CD4-positive, alpha-beta T cell treated with Interferon alpha-2 for 1 hour (primary cell): Measurements from ENCODE around the gene UGT2B15.
"Not testable (repeated sequence)": the region's sequence is repeated elsewhere in the genome, so short reads cannot be mapped to it uniquely, and the experiment has no call there.

Experiments used
- DNase-seq, 2 donors: peaks; one replicate each; pipeline ENCODE4 v3.0.0-alpha.2; 2020 to 2022

Gene UGT2B15

DNA sequence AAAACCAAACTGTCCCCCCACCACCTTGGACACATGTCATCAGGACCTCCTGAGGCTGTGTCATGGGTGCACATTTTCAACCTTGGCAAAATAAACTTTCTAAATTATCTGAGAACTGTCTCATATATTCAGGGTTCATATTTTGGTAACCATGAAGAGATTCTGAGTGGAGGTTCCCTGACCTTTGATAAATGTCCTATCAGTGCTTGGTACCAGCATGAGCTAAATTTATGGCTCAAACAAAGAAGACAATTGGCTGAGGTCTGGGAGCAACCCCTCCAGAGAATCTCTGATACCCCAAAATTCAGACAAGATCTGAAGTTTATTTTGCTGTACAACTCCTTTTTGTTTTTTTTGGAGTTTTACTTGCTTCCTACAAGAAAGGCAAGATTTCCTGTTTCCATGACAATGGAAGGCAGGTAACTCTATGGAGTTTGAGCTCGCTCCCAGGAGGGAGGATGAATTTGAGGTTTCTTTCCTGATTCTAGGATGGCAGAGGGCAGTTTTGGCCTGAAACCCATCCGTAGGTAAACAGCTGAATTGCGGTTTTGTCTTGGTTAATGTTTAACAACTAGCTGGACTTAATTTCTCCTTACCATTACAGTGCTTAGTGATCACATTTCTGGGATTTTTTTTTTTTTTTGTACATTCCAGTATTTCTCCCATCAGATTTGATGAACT lies 14.5 kb downstream of the UGT2B15 start:
- DNase-seq, result no peak

DNA sequence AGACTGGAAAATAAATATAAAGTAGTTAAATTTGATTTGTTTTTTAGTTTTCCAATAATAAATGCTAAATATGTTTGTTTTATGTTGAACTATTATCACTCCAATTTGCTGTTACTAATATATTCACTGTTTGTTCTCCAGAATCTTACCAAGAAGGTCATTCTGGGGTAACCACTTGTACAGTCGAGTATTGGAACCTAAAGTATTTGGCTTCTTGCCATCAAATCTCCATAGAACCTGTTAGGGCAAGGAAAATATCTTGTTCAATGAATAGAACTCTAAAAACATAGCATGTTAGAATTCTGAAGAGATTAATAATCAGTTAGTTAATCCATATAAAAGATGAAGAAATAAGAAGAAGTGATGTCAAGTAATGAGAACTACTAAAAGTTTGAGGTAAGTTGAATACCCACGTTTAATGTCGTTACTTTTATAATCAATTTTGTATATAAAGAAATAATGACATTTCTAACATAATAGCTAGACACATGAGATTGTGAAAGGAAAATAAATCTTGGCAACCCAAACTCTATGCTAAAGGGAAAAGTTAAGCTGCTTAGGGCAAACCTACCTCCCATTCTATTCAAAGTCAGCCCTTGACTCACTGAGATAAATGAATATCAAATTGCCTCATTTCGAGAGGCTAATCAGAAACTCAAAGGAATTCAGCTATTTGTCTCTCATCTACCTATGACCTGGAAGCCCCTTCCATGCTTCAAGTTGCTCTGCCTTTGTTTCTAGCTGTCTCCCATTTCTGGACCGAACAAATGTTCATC lies 15.3 kb downstream of the UGT2B15 start:
- DNase-seq, result no peak

DNA sequence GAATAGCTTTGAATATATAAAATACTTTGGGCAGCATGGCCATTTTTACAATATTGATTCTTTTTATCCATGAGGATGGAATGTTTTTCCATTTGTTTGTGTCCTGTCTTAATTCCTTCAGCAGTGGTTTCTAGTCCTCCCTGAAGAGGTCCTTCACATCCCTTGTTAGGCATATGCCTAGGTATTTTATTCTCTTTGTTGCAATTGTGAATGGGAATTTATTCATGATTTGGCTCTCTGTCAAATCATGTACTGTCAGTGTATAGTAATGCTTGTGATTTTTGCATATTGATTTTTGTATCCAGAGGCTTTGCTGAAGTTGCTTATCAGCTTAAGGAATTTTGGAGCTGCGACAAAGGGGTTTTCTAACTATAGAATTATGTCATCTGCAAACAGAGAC lies 18.5 kb downstream of the UGT2B15 start:
- DNase-seq, result no peak

DNA sequence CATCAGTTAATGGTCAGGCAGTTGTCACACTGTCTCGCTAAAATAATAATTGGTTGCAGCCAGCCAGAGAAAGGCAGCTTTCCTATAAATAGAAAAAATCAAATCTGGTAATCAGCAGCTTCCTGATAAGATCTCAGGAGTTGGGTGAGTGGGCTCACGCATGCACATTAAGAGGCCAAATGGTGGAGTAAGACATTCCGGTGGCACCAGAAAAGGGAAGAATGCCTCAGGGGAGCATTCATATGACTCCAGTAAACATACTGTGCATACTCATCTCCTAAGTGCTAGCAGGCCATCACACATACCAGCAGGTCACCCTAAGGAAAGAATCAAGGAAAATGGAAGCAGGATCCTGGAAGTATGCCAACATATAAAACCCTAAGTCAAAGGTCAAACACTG lies 40.1 kb downstream of the UGT2B15 start:
- DNase-seq, result no peak

DNA sequence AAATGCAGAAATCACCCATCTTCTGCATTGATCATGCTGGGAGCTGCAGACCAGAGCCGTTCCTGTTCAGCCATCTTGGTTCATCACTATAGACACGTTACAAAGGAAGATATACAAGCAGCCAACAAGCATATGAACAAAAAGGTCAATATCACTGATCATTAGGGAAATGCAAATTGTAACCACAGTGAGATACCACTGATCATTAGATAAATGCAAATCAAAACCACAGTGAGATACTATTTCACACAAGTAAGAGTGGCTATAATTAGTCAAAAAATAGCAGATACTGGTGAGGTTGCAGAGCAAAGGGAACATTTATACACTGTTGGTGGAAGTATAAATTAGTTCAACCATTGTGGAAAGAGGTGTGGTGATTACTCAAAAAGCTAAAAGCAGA lies 47.7 kb downstream of the UGT2B15 start:
- DNase-seq, result not testable (repeated sequence)

DNA sequence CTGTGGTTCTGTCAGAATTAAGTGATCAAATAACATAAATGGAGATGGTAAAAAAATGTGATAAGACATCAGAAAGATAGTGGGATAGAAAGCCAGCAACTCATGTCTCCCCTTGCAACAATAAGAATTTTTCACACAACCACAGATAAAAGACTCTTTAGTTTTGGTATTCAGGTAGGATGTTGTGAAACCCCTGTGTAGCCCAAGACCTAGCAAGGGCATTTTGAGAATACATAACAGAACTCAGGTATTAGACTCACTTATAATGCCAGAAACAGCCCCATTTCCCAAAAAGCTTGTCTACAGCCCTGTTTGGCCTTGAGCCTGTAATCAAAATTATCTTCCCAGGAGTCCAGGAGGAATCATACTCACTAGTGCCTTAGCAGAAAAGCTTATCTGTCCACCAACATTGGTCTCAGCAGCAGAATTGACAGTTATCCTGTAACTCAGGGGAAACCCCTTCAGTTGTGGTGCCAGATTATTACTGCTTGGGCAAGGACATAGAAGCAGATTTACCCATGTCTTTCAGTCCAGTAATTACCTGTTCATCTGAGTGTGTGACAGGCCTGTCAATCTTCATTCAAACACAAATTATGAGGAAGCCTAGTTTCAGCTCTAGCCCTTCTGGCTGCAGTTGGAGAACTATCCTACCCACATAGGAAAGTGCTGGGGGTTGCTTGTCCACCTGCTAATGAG lies 53.3 kb downstream of the UGT2B15 start:
- no peak for DNase-seq

DNA sequence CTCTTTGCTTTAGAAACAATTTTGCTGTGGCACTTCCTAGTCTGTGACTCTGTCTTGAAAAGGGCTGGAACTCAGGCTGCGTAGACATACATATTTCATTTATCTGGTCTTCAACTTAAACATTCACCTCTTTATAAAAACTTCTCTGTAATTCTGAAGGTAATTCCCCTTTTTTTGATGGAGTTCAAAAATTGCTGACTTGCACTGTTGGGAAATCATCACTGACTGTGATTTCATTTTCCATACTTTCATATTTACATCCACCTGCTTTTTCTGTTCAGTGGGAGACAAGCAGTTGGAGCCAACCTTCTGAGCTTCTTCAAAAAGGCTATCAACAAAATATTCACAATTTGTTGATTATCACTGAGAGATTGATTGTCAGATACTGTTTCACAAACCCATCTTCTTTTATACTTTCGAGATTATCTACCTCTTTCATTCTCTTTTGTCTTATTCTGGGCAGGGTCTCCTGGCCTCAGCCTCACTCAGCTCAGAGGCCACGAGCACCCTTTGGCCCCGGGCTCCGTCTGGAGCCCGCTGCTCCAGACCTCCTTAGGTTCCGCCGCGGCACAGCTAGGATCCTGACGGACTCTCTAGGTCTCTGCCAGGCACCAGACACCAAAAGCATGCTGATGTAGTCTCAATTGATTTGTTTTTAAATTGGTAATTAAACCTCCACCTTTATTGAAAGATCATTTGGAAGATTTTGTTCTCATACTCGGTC lies 54.6 kb downstream of the UGT2B15 start:
- no peak for DNase-seq

DNA sequence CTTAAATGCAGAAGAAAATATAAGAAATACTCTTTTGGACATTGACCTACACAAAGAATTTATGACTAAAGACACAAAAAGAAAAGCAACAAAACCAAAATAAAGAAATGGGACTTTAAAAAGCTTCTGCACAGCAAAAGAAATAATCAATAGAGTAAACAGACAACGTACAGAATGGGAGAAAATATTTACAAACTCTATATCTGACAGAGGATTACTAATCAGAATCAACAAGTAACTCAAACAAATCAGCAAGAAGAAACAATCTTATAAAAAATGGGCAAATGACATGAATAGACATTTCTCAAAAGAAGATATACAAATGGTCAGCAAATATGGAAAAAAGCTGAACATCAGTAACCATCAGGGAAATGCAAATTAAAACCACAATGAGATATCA lies 56.7 kb downstream of the UGT2B15 start:
- DNase-seq, result no peak

DNA sequence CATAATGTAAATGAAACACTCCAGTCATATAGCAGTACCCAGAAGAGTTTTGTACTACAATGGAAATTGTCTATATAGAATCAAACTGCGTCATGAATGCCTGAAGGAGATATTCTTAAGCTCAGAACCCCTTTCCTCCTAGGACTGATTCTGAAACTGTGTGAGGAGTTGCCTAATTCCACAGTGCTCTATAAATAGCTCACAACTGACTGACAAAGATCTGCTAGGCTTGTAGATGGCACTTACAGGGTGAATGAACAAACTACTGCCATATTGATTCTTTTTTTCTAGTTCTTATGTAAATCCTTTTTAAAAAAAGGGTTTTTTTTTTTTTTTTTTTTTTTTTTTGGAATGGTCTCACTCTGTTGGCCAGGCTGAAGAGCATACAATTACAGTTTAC lies 64.2 kb downstream of the UGT2B15 start:
- no peak for DNase-seq

DNA sequence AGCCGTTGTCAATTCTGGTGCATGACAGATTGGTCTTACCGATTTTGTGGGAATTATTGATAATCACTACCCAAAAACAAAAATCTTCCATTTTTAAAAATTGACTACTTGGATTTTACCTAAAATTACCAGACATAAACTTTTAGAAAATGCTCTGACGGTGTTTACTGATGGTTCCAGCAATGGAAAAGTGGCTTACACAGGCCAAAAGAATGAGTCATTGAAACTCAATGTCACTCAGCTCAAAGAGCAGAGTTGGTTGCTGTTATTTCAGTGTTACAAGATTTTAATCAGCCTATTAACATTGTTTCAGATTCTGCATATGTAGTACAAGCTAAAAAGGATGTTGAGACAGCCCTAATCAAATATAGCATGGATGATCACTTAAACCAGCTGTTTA lies 71.3 kb downstream of the UGT2B15 start:
- DNase-seq, result no peak

DNA sequence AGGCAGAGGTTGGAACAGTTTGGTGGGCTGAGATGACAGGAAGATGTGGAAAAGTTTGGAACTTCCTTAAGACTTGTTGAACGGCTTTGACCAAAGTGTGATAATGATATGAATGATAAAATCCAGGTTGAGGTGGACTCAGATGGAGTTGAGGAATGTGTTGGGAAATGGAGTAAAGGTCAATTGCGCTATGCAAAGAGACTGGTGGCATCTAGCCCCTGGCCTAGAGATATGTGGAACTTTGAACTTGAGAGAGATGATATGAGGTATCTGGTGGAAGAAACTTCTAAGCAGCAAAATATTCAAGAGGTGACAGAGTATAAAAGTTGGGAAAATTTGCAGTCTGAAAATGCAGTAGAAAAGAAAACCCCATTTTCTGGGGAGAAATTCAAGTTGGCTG lies 73.0 kb downstream of the UGT2B15 start:
- DNase-seq, result no peak
